HPDE6-E6E7 (cell line): ENCODE results near the gene C17orf50.
A peak's percentile ranks its signal among the peaks of the same experiment; 100 is the strongest.
"Not testable (repeated sequence)": the region's sequence is repeated elsewhere in the genome, so short reads cannot be mapped to it uniquely, and the experiment has no call there.

Source experiments
- DNase-seq: peaks from one replicate; pipeline ENCODE4 v3.0.0; 2011; ENCODE audit warnings: missing footprints; ENCODE audit errors: extremely low spot score

C17orf50 gene

DNA sequence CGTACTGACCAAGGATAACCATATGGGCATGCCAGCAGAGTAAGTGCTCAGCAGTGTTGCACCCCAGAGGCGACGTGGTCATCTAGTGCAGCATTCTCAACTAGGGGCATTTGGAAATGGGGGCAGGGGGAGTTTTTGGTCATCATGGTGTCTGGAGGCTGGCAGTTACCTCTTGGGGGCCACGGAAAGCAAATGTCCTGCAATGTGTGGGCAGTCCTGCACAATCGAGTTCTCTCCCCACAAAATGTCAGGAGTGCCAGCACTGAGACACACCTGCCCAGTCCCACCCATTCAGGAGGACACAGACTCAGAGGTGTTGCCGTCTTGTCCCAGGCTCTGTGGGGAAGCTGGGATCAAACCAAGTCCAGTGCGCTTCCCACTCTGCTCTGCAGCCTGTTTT is 26.3 kb upstream of the C17orf50 start:
- no peak for DNase-seq

DNA sequence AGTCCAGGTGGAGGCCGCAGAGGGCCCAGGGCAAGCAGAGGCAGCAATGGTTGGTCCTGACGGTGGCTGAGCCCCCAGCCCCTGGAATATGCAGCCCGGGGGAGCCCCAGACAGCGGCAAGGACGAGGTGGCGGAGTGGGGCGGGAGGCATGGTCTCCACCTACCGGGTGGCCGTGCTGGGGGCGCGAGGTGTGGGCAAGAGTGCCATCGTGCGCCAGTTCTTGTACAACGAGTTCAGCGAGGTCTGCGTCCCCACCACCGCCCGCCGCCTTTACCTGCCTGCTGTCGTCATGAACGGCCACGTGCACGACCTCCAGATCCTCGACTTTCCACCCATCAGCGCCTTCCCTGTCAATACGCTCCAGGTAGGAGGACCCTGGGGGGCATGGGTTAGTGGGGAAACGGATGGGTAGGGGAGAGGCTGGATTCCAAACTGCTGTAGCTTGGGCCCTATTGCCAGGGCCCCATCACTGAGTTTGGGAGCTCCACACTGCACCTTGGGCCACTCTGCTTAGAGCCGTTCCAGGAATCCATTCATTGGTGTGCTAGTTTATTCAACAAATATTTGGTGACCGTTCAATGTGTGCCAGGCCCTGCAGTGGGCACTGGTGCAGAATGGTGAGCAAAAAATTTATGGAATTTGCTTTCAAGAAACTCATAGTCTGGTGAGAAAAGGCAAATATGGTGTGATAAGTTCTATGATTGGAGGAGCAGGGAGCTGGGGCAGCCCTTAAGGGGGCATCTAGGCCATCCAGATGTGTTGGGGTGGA is 25.5 kb upstream of the C17orf50 start:
- DNase-seq: no peak

DNA sequence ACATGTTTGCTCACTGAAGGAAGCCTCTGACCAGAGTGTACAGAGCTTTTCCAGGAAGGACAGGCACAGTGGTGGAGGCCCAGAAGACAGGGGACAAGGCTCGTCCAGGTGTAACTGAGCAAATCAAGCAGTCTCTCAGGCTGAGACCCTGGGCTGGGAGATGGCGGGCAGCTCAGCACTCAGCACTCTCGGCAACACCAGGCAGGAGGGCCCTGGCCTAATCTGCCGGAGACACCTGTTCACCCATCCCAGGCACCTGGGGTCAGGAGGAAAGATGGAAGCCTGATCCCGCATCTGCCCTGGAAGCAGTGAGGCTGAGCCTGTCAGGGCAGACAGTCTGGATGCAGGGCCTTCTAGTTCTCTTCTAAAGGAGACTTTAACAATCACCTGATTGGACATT is 24.5 kb upstream of the C17orf50 start:
- no peak for DNase-seq

DNA sequence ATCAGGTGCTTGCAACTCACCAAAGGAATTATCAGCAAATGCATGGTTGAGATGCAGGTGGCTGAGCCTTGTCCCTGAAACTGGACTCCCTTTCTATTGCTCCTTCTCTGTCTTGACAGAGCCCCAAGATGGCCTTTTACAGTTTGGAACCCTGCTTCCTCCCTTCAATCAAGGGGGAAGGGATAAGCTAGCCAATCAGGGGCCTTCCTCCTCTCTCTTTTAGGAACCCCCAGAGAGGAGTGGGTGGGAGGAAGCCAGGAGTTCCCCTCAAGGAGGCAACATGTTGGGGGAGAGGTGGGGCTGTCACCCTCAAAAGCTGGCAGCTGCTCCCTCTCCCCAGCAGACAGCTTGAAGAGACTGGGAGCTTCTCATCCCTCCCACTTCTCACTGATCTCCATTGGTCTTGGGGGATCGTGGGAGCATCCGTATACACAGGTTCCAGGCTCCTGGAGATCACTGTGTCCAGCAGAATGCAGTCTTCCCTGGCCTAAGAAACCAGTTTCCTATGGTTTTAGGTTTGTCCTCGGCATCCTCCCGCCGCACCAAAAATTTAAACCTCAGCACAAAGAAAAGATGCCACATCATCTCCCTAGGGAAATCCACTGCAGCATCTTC is 22.1 kb upstream of the C17orf50 start:
- DNase-seq: no peak

DNA sequence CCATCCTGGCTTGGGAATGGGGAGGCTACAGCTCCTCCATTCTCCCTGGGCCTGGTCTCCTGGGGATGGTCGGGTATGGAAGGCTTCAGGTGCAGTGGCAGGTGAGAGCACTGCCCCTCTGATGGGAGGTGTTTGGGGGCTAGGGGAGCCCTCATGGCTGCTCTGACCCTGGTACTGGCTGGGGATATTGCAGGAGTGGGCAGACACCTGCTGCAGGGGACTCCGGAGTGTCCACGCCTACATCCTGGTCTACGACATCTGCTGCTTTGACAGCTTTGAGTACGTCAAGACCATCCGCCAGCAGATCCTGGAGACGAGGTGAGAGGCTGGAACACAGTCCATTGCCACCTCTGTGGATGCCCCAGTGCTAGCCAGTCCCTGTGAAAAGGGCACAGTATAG is 20.5 kb upstream of the C17orf50 start:
- no peak for DNase-seq

DNA sequence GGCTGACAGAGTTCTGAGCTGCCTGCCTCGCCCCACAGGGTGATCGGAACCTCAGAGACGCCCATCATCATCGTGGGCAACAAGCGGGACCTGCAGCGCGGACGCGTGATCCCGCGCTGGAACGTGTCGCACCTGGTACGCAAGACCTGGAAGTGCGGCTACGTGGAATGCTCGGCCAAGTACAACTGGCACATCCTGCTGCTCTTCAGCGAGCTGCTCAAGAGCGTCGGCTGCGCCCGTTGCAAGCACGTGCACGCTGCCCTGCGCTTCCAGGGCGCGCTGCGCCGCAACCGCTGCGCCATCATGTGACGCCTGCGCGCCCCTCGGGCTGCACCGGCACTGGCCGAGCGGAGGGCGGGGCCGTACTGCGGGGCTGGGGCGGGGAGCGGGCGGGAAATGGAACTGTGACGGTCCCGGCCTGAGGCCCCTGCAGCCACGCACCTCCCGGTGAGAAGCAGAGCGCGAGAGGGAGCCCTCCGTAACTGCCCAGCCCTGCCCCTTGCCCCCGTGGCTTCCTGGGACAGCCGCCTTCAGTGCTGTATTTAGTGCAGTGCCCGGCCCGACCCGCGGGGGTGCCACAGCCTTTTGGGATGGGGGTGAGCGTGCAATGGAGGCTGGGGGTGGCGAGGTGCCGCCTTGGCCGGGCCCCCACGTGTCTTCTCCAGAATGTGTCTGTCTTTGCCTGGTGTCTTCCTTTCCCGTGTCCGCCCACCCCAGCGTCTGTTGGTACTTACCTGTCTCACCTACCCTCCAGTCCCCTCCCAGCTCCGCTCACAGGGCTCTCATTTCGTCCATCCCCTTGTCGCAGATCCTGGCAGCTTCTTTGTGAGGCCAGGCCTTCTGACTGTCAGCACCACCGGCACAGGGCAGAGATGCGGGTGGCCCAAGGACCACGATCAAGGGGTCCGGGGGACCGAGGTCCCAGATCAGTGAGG is 19.4 kb upstream of the C17orf50 start:
- no peak for DNase-seq

DNA sequence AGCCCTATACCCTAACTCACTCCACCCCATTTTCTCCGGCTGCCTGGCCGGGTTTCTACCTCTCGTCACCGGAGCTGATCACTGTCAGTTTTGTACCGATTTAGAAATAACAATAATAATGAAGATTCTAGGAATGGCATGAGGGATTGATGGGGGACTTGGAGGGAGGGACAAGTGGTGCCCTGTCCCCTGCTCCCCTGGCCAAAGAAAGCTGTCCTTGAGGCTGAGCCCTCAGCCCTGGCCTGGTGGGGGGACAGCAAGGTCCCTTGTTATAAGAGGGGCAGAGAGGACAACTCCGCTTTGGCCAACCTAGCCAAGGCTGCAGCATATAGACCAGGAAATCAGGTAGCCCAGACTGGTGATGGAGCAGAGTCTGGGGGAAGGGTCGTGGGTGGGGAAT is 18.2 kb upstream of the C17orf50 start:
- no peak for DNase-seq

DNA sequence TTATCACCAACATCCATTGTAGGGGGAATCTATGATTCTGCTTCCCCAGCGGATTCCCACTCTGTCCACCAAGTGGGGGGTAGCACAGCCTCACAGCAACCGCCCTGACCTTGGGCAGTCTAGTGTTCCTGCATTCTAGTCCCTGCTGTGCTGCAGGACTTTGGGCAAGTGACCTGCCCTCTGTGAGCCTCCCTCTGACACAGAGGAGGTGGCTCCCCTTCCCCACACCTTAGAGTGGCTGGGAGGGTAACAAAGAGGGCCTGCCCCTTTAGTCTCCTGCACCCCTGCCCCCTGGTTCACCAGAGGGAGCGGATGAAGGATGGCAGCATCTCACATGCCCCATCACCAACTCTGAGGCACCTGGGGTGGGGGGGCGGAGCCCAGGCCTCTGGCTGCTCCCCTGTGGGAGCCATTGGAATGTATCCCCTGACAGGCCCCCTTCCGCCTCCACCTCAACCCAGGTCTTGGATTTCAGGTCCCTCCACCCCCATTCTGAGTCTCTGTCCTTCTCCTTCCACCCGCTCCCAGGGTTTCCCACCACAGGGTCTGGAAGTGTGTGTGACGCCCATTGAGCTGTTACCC is 17.7 kb upstream of the C17orf50 start:
- DNase-seq: no peak

DNA sequence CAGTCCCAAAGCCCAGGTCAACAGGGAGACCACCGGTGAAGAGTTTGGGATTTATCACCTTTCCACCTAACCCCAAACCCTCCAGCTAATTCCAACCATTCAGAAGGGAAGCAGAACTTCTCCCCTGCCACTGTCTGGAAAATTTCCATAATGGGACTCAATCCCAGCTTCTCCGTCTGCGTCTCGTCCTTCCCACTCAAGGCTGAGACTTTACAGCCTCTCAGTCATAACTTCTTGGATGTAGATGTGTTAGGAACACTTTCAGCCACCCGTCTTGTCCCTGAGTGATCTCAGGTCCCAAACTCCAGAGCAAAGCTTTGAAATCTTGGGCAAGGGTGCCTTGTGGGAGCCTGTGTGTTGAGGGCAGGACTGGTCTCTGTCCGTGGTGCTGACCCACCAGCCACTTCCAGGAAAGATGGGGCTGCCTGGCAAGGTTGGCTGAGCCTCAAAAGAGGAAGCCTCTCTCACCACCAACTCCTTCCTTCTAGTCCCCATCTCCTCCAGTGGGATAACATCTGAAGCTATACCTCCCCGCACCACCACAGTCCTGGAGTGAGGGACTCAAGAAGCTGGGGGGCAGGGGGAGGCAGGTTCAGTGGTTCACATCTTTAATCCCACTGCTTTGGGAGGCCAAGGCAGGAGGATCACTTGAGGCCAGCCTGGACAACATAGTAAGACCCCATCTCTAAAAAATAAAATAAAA is 16.9 kb upstream of the C17orf50 start:
- no peak for DNase-seq

DNA sequence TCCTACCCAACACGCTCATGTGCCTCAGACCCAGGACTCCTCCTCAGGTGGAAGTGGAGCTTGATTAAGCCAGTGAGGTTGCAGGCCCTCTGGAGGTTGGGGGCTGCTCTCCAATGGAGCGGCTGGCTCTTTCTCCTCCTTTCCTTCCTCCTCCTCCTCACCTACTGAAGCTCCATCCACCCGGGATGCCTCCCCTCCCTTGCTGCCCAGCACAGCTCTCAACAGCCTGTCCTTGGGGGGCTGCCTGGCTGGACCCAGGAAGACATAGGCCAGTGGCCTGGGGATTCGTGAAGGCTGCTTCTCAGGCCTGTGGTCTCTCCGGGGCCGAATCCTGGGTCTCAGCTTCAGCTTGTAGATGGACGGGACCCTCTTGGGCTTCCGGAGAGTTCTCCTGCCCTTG is 15.9 kb upstream of the C17orf50 start:
- no peak for DNase-seq

DNA sequence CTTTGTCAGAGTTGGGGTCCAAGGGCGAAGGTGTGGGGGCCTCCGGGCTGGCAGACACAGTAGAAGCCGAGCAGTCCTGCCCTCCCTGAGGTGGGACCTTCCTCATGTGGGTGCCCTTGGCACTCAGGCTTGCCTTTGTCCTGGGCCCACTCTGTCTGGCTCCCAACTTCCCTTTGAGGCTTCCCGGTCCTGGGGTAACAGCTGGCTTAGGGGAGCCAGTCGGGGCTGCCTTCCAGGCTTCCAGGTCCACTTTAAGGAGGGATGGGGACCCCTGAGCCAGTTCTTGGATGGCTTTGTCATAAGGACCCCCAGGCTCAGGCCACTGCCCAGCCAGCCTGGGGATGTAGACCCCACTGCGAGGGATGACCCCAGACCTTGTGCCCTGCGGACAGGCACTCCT is 15.4 kb upstream of the C17orf50 start:
- no peak for DNase-seq

DNA sequence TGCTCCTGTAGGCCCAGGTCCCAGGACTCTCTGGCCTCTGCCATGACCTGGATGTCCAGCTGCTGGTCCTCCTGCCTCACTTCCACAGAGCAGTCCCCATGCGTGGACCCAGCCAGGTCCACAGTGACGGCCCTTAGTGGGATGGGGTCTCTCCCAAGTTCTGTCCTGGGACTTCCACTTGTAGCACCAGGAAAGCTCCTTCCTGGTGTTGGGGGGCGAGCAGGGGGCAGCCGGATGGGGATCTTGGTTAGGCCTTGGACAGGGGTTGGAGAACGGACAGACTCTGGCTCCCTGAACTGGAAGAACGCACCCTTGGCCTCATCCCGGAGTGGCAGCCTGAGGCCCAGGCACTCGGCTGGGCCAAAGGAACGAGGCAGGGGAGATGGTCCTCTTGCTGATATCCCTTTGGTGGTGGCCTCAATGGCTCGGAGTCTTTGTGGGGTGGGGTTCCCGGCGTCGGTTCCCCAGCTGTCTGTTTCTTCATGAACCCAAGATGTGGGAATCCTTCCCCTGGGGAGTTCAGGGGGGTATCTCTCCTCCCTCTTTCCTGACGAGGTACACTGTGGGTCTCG is 14.9 kb upstream of the C17orf50 start:
- no peak for DNase-seq

DNA sequence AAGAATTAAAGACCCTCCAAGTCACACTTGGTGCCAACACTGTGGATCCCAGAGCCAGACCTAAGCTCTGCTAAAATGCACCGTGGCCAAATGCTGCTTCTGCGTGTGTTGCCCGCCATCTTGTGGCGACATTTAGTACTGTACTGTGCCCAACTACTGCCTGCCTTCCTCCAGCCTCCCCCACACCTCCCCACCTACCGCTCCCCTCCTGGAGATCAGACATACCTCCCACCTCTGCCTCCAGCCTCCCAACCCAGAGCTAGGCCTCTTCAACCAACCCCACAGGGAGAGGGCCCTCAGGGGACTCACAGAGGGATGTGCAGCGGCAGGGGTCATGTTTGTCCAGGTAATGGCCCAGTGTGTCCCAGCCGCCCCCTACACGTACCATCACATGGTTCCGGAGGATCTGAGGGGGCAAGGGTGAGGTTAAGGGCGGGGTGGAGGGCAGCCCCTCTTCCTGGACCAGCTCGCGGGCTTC is 13.1 kb upstream of the C17orf50 start:
- DNase-seq: peak; percentile 67

DNA sequence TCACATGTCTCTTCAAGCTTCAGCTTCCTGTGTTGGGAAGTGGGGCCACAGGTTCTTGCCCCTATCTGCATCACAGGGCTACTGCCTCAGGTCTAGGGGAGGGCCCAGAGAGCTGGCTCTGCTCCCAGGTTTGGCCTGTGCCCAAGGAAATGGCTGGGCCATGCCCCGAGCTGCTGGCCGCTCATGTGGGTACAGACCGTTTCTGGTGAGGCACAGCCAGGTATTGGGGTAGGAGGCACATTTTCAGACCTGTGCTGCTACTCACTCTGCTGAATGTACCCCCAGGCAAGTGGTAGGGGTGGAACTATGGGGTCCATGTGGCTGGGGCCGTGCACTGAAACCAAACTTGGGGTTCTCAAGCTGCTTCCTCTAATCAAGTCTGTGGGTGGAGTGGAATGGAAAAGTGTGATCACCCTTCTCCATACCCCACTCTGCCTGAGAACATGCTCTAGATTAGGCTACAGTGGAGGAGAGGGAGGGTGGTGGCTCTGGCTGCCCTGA is 12.3 kb upstream of the C17orf50 start:
- DNase-seq: peak; percentile 44

DNA sequence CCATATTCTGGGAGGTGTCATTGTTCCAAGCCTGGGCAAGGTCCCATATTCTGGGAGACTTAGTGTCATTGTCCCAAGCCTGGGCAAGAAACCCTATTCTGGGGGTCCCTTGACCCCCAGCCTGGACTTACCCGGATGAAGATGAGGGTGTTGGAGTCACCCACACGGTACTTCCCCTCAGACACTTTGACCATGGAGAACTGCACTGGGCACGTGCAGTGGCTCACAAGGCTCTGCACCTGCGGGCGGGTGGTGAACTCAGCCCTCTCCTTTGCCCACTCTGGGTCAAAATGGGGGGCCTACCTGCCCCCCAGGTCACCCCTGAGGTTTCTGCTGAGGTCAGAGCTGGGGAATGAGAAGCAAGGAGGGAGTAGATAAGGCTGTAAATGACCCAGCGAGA is 11.7 kb upstream of the C17orf50 start:
- DNase-seq: no peak

DNA sequence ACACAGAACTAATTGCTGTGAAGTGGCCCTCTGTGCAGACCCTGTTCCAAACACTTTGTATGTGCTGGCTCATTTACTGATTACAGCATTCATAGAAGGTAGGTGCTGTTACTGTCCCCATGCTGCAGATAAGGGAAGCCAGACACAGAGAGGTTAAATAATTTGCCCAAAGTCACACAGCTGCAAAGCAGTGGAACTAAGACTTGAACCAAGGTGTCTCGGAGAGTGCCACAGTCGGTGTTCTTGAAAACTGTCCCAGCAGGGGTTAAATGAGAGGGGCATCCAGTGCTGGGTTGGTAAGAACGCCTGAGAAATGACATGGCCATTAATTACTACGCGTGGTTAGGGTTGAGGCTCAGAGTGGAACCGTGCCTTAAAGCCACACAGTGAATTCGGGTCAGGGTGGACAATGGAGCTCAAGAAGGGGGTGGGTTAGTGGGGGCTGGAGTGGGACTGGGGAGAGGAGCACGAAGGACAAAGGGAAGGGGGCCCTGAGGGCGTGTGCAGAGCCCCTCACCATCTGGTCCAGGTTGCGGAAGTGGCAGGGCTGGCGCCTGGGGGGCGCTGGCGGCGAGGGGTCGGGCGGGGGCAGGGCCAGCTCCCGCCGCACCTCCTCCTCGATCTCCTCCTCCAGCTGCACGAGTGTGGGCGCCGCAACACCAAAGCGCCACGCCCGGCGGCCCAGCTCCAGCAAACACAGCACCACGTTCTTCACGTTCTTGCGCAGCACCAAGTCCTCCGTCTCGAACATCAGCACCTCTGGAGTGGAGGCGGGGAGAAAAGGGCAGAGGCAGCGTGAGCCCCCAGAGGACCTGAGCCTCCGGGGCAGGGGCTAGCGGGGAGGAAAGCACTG is 10.9 kb upstream of the C17orf50 start:
- DNase-seq: no peak

DNA sequence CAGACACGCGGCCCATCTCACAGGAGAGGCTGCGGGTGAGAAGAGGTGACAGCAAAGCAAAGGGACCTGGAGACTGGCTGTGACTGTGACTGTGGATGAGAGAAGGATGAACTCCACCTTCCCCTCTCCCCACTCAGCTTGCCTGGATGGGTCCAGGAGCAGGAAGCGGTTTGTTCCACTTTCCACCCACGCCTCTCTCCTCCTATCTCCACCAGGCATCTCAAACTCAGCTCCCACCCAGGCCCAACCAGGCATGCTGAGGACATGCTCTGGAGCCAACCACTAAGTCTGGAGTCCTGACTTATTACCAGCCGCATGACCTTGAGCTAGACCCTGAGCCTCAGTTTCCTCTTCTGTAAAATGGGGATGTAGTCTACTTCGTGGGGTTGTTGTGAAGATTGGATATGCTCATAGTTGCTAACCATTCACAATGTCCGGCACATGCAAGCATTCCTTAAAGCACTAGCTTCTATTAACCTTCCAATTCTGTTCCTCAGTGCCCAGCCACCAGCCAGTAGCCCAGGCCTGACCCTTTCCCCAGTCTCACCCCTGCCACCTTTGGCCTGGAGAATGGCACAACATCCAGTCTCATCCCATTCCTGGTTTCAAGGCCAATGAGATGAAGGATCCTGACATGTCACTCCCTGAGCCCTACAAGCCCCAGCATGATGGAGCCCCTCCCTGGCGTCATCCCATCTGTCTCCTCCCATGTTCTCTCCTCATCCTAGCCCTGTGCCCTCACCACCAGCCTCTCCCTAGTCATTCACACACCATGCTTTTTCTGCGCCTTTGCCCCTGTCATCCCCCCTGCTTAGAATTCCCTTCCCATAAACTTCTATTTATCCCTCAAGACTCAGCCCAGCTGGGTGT is 9.9 kb upstream of the C17orf50 start:
- DNase-seq: peak; percentile 41

DNA sequence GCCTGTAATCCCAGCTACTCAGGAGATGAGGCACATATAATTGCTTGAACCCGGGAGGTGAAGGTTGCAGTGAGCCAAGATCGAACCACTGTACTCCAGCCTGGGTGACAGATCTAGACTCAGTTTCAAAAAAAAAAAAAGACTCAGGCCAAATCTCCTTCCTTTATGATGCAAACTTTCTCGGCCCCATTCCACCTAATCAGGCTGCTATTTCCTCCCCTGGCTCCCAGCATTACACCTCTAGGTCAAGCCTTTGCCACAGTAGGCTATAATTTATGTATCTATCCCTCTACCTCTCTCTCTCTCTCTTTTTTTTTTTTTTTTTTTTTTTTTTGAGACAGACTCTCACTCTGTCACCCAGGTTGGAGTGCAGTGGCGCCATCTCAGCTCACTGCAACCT is 9.1 kb upstream of the C17orf50 start:
- DNase-seq: not testable (repeated sequence)

DNA sequence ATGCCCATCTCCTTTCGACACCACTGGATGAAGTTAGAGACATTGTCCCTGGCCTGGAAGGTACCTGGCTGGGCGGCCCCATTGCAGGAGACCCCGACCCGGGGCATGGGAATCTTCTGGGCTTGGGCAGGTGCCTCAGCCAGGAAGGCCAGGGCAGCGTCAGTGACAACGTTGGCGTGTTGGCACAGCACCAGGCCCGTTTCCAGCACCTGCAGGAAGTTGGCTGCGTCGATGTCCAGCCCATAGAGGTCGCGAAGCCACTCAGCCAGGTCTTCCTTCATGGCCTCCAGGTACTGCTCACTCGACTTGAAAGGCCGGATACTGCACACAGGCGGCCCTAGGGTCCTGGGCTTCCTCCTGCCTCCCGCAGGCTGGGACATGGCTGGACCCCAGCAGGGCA is 8.2 kb upstream of the C17orf50 start:
- no peak for DNase-seq
